HG03139 (cell line): ENCODE measurements around the gene SRP9.
A peak's percentile ranks its signal among the peaks of the same experiment; 100 is the strongest.

Source experiments
- ATAC-seq: cut with Tn5 transposase; IDR thresholded peaks from one replicate; pipeline ENCODE4 v1.9.1; 2021; ENCODE audit not compliant: unreplicated experiment

Gene SRP9, protein sequence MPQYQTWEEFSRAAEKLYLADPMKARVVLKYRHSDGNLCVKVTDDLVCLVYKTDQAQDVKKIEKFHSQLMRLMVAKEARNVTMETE

DNA sequence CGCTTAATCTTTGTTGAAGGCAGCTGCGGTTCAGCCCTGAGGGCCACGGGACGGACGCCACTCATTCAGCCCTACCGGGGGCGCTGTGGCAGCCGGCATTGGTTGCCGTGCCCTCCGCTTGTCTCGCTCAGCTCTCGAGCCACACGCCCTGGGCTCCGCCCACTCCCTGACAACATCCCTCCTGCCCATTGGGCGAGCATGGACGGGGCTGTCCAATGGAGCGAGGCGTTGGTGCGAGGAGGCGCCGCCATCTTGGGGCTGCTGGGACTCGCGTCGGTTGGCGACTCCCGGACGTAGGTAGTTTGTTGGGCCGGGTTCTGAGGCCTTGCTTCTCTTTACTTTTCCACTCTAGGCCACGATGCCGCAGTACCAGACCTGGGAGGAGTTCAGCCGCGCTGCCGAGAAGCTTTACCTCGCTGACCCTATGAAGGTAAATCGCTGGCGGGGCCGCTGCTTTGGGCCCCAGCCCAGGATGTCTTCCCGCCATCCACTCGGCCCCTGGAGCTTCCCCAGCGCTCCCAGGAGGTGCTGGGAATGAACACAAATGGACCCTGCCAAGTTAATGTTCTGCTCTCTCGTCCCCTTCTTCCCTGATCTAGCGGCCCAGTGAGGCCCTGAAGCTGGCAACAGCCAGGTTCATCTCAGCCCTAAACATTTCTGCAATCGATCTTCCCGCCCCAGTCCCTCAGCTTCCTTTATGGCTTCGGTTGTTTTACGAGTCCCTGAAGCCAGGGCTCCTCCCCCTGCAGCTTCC lies at the start of gene SRP9:
SRP9 (plus strand) TSS at position 244 of the 754 bp plus-strand sequence; CDS start at position 359, 115 bp downstream.
- ATAC-seq = peak; percentile 99

DNA sequence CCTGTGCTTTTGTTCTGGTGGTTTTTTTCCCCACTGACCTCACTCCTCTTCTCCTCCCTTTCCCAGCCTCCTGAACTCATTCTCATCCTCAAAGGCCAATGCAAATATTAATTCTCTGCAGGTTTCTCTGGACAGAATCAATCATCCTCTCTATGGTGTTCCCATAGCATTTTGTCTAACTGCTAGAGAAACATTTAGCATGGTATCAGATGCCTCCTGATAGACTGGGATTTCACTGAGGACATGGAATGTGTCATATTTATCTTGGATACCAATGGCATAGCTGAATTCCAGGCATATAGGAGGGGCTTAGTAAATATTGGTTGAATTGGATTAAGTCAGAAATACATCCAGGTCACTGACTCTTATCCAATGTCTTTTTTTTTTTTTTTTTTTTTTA lies 46.1 kb upstream of the SRP9 start:
- no peak for ATAC-seq

DNA sequence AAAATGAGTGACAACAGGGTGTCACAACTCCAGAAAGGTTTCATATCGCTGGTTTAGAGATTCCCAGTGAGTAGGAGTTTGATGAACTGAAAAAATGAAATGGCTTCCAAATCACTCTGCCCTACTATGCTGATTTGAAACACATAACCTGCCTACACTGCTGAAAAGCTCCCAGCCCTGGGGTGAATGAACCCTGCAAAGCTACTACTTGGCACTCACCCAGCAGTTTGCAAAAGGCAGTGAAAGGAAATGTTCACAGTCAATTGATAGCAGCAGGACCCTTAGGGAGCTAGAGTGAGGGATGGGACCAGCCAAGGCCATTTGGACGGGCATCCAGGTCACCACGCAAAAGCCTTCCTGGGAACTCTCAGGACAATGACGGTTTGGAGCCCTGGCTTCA lies 44.4 kb upstream of the SRP9 start:
- no peak for ATAC-seq

DNA sequence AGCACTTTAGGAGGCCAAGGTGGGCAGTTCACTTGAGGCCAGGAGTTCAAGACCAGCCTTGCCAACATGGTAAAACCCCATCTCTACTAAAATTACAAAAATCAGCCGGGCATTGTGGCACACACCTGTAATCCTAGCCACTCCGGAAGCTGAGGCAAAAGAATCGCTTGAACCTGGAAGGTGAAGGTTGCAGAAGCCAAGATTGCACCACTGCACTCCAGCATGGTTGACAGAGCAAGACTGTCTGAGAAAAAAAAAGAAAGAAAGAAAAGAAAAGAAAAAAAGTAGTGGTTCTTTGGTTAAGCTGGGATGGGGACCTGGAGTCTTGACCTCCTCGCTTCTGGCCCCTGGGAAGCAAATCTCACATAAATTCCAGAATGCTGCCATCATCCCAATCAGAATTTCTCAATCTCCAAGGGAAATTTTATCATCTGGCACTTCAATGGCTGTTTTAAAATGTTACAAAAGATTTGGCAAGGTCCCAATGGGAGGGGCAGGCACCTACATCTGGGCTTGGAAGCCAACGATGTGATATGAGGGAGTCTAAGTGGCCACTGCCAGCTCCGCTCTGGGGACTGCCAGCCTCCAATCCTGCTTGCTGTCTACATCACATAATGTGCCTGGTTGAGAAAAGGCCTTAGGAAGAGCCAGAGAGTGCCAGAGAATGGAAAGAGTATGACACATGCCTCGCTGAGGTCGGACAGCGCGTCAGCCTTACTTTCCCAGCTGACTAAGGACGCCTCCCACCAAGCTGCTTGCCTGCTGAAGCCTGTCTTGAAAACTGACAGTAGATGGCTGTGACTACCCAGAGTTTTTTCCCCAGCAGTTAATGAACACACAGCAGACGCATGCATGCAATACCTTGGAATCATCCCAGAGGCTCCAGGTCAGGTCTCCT lies 42.1 kb upstream of the SRP9 start:
- ATAC-seq = no peak

DNA sequence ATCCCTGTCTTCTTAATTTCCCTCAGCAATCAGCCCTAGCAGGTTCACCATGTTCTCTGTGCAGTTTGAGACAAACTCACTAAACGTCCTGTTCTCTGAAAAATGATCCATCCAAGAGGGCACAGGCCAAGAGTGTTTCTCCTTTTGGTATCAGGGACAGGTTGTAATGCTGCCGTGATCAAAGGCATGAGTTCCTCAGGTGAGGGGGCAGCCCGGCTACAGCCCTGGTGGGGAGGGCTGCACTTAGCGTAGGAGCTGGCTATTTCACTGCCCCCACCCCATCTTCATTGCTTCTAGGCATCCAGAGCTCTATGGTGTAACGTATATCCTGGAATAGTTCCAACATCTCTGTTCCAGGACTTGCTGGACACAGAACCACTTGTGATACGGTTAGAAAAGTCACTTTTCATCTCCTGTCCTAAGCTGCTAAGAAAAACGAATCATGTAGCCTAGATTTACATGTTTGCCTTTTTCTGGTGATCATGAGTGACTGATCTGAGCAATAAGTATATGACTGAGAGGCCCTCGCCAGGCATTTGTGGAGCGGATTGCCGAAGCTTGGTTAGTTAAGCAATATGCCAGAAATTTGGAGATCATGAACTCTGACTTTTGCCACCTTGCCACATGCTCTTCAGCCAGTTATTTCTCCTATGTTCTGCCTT lies 41.1 kb upstream of the SRP9 start:
- ATAC-seq = no peak

DNA sequence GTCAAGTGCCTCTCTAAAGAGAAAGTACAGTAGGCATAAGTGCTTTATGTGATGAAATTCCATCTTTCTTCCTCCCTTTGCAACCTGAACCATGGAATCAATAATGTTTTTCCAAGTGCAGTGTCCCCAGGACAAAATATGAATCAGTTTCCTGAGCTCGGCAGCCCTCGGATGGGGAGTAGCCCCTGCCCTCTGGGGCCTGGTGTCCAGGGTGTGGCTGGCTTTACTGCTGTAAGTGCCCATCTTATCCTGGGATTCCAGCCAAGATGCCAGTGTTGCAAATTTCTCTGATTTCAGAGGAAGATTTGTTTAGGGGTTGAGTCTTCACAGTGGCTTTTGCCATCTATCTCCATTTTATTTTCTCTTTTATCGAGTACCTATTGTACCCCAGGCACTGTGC lies 40.5 kb upstream of the SRP9 start:
- ATAC-seq = no peak

DNA sequence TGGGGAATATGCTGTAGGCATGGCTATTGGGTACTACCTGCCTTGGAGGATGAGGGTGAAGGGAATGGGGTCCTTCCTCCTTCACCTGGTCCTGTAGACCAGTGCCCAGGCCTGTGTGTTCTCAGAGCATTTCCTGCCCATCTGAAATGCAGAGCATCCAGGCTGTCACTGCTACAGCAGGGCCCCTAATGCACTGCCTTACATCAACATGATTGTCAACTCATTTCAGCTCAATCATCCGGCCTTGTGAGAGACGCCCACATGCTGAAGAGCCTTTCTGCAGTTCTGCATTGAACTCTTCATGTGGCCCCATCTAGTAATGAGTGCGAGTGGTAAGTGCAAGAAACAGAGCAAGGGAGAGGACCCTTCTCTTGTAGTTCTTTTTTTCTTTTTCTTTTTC lies 39.8 kb upstream of the SRP9 start:
- ATAC-seq = no peak

DNA sequence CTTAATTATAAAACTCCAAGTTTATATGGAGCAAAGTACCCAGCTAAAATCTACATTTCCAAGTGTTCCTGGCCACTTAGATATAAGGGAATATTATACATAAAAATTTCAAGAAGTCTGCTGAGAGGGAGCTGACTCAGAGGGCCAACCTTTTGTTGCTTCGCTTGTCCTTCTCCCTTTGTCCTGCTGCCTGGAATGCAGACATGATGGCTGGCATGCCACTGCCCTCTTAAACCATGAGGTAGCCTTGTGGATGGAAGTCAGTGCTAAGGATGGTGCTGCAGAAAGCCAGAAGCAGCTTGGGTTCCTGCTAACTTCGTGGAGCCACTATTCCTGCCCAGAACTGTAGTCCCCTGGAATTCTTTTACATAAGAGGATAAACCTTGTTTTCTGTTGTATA lies 38.9 kb upstream of the SRP9 start:
- ATAC-seq = no peak

DNA sequence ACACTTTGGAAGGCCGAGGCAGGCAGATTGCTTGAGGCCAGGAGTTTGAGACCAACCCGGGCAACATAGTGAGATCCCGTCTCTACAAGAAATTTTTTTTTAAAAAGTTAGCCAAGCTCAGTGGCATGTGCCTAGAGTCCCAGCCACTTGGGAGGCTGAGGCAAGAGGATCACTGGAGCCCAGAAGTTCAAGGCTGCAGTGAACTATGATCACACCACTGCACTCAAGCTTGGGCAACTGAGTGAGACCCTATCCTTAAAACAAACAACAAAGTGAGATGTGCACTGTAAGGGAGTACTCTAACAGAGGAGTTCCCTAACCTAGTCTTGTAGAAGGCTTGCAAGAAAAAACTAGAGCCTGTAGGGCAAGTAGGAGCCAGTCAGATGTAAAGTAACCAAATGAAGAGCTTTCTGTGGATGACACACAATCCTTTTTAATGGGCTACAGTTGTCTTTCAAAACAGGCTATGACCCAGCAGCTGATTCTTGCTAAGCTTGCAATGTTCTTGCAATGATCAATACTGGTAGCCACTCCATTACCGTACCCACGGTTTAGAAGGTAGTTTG lies 38.0 kb upstream of the SRP9 start:
- ATAC-seq = no peak

DNA sequence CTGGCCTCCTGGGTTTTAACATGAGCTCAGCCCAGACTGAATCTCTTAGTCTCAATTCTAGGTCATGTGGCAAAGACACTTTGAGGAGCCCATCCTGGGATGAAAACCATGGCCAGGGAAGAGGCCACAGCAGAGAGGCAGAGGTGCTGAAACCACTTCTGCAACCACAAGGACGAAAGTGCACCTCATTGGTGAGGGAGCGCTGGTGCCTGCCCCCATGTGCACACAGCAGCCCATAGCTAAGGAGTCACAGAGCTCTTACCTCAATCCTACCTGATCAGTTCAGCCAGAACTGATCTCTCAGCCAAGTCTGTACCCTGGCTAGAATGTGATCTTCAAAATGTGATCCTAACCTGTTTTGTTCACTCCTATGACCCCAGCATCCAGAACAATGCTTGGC lies 32.9 kb upstream of the SRP9 start:
- no peak for ATAC-seq

DNA sequence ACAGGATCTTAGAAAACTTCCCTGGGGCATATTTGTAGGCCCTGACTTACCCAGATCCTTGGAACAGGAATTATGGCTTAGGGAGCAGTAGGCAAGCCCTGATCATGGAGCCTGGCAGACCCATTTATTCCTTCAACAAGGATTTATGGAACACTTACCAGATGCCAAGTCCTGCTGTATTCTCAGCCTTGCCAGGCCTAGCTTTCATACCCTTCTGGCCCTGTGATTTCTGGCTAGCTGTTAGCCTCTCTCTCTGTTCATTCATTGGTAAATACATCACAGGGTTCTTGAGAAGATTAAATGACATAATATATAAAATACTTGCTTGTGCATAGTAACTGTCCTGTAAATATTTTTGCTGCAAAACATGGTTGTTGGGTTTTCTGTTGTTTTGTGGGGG lies 32.4 kb upstream of the SRP9 start:
- no peak for ATAC-seq

DNA sequence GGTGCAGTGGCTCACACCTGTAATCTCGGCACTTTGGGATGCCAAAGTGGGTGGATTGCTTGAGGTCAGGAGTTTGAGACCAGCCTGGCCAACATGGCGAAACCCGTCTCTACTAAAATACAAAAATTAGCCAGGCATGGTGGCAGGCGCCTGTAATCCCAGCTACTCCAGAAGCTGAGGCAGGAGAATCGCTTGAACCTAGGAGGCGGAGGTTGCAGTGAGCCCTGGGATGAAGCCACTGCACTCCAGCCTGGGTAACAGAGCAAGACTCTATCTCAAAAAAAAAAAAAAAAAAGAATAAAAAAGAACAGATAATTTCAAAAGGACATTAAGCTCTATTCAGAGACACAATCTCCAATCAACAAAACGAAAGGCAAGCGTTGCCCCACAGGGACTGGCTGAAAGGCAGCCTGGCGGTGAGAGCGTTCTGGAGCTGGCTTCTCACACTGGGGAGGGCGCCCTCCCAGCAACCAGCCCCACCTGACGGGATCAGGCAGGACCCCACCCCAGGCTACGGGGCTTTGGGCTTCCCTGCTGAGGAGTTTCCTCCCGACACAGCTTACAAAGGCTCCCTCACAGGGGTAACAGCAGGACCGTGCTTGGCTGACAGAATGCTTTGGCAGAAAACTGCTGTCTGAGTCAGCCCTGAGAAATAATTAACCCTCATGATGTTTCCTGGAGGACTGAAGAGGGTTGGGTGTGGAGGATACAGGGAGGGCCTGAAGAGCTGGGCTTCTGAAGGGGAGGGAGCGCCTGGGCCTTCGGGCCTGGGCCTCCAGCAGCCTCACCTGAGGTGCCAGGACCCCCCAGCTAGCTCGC lies 31.1 kb upstream of the SRP9 start:
- ATAC-seq = no peak

DNA sequence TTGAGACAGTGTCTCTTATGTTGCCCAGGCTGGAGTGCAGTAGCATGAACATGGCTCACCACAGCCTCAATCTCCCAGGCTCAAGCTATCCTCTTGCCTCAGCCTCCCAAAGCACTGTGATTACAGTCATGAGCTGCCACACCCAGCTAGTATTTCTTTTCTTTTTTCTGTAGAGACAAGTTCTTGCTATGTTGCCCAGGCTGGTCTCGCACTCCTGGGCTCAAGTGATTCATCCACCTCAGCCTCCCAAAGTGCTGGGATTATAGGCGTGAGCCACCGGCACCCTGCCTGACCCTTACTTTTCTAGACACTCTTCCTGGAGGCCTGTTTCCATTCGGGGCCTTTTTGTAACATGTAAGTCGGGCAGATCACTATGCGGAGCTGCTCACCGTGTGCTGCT lies 30.1 kb upstream of the SRP9 start:
- no peak for ATAC-seq

DNA sequence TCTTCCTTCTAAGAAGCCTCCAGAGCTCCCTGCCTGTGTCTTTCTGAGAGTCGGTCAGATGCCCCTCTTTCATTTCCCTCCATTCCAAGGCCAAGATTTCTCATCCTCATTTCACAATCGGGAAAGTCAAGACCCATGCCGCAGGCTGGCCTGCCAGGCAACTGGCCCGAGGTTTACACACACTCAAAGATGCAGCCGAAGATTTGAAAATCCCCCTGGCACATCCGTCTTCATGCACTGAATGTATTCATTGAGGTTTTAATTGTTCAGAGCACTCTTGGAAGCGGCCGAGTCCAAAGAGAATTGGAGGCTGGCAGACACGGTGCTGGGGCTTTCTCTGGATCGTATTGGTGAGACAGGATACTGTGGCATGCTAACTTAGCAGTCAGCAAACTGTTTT lies 29.1 kb upstream of the SRP9 start:
- no peak for ATAC-seq

DNA sequence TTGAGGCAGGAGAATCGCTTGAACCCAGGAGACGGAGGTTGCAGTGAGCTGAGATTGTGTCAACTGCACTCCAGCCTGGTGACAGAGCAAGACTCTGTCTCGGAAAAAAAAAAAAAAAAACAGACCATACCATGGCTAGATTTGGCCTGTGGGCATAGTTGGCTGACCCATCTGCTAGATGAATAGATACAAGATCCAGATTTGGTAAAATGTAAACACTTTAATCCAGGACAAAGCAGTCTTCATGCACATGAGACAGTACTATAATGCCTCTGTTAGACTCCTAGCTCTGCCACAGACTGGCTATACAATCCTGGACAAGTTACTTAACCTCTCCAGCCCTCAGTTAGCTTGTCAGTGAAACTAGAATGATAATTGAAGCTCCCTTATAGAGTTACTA lies 27.9 kb upstream of the SRP9 start:
- ATAC-seq = no peak

DNA sequence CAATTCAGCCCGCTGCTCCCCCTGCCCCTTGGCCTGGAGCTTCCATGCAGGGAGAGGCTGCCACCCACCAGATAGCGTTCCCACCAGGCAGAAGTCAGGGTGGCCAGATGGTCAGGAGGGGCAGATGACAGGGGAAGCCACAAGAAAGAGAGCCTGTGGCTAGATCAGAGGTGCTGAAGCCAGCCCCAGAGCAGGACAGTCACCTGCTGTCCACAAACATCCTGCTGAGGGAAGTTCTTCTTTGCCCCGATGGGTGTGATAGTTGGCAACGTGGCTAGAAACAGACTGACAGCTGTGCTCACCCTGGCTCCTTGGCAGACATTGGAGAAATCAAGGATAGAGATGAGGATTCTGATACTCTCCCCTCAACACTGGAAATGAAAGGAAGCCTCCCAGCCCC lies 27.2 kb upstream of the SRP9 start:
- no peak for ATAC-seq

DNA sequence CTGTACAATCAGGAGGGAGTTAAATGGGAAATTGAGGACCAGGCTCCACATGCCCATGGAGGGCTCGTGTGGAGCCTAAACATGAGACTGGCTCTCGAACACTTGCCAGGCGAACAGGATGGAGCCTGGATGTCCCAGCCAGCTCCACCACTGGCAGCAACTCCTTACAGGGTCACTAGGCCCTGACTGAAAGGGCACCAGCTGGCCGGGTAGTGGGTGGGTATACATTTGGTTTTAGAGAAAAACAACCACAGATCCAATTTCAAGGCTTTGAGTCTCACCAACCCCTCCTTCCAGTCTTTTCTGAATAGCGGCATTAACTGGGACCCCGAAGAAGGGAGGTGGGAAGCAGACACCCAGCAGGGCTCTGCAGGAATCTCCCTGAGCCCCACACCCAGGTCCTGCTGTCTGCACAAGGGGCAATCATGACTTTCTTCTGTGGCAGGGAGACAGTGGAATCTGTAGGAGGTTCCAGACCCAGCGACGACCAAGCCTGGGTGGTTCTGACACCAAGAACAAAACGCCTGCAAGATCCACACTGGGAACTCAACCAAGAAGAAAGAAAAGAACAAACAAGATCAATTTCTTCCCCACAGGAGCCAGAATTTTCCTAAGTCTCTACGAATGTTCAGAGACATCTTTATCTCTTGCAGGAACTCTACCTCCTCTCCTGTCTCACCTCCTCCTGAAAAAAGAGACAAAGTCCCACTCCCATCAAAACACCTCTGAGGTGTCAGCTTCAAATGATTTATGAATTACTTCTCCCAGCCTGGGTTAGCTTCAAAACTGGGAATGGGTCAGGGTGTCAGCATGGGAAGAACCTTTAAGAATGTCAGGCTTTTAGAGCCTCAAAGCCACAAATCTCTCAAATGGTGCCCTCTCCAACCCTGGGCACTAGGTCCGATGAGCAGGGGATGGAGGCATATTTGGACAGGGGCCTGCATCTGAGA lies 26.5 kb upstream of the SRP9 start:
- no peak for ATAC-seq

DNA sequence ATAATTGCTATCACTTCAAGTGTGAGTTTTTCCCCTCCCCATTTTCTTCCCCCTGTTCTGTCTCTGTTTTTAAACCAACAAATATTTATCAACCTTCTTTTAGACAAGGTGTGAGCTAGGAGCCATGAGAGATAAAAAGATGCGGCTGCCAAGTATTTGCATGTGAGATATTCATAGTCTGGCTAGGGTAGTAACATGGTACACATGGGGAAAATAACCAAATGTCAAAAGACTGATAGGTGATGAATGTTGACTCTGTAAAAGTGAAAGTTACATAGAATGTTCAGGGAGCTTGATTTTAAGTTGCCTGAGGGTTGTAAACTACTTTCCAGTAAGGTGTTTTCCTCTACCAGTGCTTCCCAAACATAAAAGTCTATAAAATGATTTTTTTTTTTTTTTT lies 25.4 kb upstream of the SRP9 start:
- no peak for ATAC-seq

DNA sequence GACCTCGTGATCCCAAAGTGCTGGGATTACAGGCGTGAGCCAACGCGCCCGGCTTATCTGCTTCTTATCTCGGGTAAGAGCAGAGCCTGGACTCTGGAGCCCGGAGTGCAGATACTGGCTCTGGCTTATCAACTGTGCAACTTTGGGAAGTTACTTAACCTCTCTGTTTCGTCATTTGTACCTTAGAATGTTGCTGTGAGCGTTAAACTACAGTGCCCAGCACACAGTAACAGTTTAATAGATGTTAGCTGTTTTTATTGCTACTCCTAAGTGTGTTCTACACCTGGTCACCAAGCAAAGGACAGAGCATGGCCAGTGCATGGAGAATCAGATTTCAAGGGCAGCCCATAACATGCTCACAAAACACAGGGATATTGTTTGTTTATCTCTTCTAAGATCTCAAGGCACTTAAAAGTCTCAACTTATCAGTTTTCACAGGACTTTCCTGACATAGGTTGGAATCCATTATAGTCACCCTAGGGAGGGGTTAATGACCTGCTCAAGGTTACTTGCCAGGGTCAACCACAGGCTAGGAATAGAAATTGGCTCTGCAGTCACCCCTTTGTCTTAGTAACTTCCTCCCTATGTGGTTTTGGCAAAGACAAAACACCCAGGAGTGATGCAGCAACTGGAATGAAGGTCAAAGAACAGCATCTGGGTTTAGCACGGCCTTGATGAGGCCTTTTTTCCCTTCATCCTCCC lies 22.5 kb upstream of the SRP9 start:
- ATAC-seq = no peak
